Nephron (organoid): Measurements from ENCODE around the gene MEF2A.

ENCODE experiments used
- H3K27ac Mint-ChIP-seq, 3 experiments: 2 replicates each; pipeline ENCODE4 v1.8.0; 2020; ENCODE audit warnings: mixed read lengths in 3 of 3, mild to moderate bottlenecking in 2 of 3, moderate library complexity in 1 of 3
- H3K27me3 Mint-ChIP-seq: 2 replicates; pipeline ENCODE4 v1.8.0; 2021; ENCODE audit warnings: low read depth, mild to moderate bottlenecking, moderate library complexity, mixed read lengths
- H3K36me3 Mint-ChIP-seq: 2 replicates; pipeline ENCODE4 v1.8.0; 2020; ENCODE audit warnings: low read depth, mixed read lengths
- H3K4me1 Mint-ChIP-seq: 2 replicates; pipeline ENCODE4 v1.8.0; 2020; ENCODE audit warnings: mixed read lengths
- H3K4me3 Mint-ChIP-seq, 3 experiments: 2 replicates each; pipeline ENCODE4 v1.8.0; 2020; ENCODE audit warnings: mild to moderate bottlenecking in 3 of 3, mixed read lengths in 3 of 3, moderate library complexity in 2 of 3
- H3K9me3 Mint-ChIP-seq: 2 replicates; pipeline ENCODE4 v1.8.0; 2020; ENCODE audit warnings: mixed read lengths
- TF ChIP-seq, protein P1 (sequence below), 3 experiments: fragments of 200-600 bp; sonication (generic); IDR thresholded peaks; one replicate each; pipeline ENCODE4 v1.5.0; 2021; ENCODE audit warnings: antibody characterized with exemption in 3 of 3; ENCODE audit not compliant: unreplicated experiment in 3 of 3

Gene MEF2A

DNA sequence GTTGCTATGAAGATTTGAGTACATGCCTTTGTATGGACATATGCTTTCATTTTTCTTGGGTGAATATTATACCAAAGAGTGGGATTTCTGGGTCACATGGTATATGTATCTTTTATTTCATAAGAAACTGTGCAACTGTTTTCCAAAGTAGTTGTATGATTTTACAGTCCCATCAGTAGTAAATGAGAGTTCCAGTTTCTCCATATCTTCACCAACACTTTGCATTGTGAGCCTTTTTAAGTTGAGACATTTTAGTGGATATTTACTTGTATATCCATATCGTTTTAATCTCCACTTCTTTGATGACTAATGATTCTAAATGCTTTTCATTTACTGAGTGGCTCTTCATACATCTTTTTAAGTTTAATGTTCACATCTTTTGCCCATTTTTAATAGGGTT lies 20.3 kb downstream of the MEF2A start:
- H3K9me3 Mint-ChIP-seq: peaks cover 54% of the 10 kb centered on the region
- H3K27ac Mint-ChIP-seq: no peak overlapping the region
- H3K36me3 Mint-ChIP-seq: peaks cover 76% of the 10 kb centered on the region
- TF ChIP-seq, protein P1, sequence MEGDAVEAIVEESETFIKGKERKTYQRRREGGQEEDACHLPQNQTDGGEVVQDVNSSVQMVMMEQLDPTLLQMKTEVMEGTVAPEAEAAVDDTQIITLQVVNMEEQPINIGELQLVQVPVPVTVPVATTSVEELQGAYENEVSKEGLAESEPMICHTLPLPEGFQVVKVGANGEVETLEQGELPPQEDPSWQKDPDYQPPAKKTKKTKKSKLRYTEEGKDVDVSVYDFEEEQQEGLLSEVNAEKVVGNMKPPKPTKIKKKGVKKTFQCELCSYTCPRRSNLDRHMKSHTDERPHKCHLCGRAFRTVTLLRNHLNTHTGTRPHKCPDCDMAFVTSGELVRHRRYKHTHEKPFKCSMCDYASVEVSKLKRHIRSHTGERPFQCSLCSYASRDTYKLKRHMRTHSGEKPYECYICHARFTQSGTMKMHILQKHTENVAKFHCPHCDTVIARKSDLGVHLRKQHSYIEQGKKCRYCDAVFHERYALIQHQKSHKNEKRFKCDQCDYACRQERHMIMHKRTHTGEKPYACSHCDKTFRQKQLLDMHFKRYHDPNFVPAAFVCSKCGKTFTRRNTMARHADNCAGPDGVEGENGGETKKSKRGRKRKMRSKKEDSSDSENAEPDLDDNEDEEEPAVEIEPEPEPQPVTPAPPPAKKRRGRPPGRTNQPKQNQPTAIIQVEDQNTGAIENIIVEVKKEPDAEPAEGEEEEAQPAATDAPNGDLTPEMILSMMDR (IDR thresholded peaks at IDR 0.05; ENCODE audit: unreplicated experiment in 3 of 3): no peak
- no peaks in the 10 kb centered on the region for H3K27me3 Mint-ChIP-seq
- no peak overlapping the region for H3K4me3 Mint-ChIP-seq
- peaks cover 18% of the 10 kb centered on the region for H3K4me1 Mint-ChIP-seq

GRCh38 chr15:99589801-99590200 lies 24.0 kb downstream of the MEF2A start:
- Mint-ChIP-seq H3K4me3 (no peak overlapping the region), H3K4me1 (no peaks in the 10 kb centered on the region), H3K9me3 (peaks cover 69% of the 10 kb centered on the region), H3K36me3 (peaks cover 92% of the 10 kb centered on the region), H3K27ac (no peak overlapping the region), H3K27me3 (no peaks in the 10 kb centered on the region)
- TF ChIP-seq, protein P1 (IDR thresholded peaks at IDR 0.05; ENCODE audit: unreplicated experiment in 3 of 3): no peak

DNA sequence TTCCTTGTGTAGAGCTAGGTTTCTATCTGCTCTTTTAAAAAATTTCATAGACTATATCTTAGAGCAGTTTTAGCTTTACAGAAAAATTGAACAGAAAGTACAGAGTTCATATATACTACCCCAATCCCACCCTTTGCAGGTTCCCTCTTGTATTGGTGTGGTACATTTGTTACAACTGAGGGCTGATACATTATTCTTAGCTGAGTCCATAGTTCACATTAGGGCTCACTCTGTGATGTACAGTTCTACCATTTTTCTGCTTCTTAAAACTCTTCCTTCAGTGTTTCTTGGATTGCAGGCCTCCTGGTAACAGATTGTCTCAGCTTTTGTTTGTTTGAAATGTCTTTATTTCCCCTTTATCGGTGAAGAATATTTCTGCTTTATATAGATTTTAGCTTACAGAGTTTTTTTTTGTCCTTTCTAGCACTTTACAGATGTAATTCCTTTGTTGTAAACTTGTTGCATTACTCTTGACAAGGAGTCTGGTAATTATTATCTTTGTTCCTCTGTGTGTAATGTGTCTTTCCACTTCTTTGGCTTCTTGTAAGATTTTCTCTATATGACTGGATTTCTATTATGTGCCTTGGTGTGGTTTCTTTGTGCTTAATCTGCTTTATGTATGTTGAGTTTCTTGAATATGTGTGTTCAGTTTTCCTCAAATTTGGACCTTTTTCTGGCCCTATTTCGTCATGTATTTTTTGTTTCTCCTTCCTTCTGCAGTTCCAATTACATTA lies 25.3 kb downstream of the MEF2A start:
- H3K4me3 Mint-ChIP-seq: no peak overlapping the region
- peaks cover 90% of the 10 kb centered on the region for H3K36me3 Mint-ChIP-seq
- H3K27ac Mint-ChIP-seq: peak overlapping the region in 1 of 3 experiments; percentile 1
- no peaks in the 10 kb centered on the region for H3K4me1 Mint-ChIP-seq
- peaks cover 68% of the 10 kb centered on the region for H3K9me3 Mint-ChIP-seq
- TF ChIP-seq, protein P1 (IDR thresholded peaks at IDR 0.05; ENCODE audit: unreplicated experiment in 3 of 3): no peak
- no peaks in the 10 kb centered on the region for H3K27me3 Mint-ChIP-seq

- Mint-ChIP-seq H3K27me3 (no peaks in the 10 kb centered on the region), H3K27ac (peak overlapping the region in 1 of 3 experiments; percentile 70), H3K4me3 (no peak overlapping the region), H3K4me1 (no peaks in the 10 kb centered on the region), H3K36me3 (peaks cover 84% of the 10 kb centered on the region), H3K9me3 (peaks cover 65% of the 10 kb centered on the region)
- TF ChIP-seq, protein P1 (IDR thresholded peaks at IDR 0.05; ENCODE audit: unreplicated experiment in 3 of 3): no peak
Measured at GRCh38 chr15:99592145-99592791, 26.5 kb downstream of the MEF2A start.

DNA sequence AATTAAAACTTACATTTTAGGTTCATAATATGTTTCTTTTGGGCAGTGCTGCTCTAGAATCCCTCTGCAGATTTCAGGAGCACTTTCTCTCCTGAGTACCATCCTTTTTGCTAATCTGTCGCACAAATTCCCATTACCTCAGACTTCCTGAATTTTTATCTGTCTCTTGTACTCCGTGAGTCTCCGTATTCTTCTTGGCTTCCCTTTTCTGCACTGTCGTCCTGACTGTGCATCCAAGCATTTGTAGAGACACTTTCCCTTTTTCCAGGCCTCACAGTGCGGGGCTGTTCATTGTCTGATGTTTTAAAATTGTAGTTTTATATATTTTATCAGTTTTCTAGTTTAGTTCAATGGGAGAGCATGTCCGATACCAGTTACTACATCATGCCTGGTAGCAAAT lies 27.3 kb downstream of the MEF2A start:
- H3K9me3 Mint-ChIP-seq: peaks cover 64% of the 10 kb centered on the region
- TF ChIP-seq, protein P1 (IDR thresholded peaks at IDR 0.05; ENCODE audit: unreplicated experiment in 3 of 3): no peak
- no peak overlapping the region for H3K4me3 Mint-ChIP-seq
- peaks cover 84% of the 10 kb centered on the region for H3K36me3 Mint-ChIP-seq
- no peak overlapping the region for H3K27ac Mint-ChIP-seq
- no peaks in the 10 kb centered on the region for H3K27me3 Mint-ChIP-seq
- H3K4me1 Mint-ChIP-seq: no peaks in the 10 kb centered on the region
